Astrocyte of the cerebellum (primary cell): ENCODE measurements around the gene RUSC2.
"Not testable (repeated sequence)": the region's sequence is repeated elsewhere in the genome, so short reads cannot be mapped to it uniquely, and the experiment has no call there.

Source experiments
- DNase-seq: peaks from one replicate; pipeline ENCODE4 v3.0.0-alpha.2; 2011; ENCODE audit warnings: low read depth
- H3K4me3 ChIP-seq: 2 replicates; pipeline ENCODE4 v1.5.1; 2011; ENCODE audit warnings: mild to moderate bottlenecking, low read depth, low read length, moderate library complexity
- CTCF ChIP-seq: IDR thresholded peaks from 2 replicates; pipeline ENCODE4 v1.5.1; 2012; ENCODE audit warnings: low read length, low read depth, moderate library complexity, mild to moderate bottlenecking; ENCODE audit errors: missing control alignments
- in situ Hi-C: cut with HindIII; loops from 2 replicates; pipeline ENCODE4 v1.10.0; 2017; ENCODE audit warnings: low sequenced_read_pairs

The RUSC2 gene

GRCh38 chr9:35470340-35470739 is 19.6 kb upstream of the RUSC2 start:
- no peak for DNase-seq
- no peak overlapping the region for H3K4me3 ChIP-seq
- no peak for TF ChIP-seq CTCF
- in situ Hi-C loops = no loop called here

GRCh38 chr9:35470894-35471293 is 19.0 kb upstream of the RUSC2 start:
- DNase-seq = no peak
- TF ChIP-seq CTCF = no peak
- in situ Hi-C loops = no loop called here
- H3K4me3 ChIP-seq = no peak overlapping the region

DNA sequence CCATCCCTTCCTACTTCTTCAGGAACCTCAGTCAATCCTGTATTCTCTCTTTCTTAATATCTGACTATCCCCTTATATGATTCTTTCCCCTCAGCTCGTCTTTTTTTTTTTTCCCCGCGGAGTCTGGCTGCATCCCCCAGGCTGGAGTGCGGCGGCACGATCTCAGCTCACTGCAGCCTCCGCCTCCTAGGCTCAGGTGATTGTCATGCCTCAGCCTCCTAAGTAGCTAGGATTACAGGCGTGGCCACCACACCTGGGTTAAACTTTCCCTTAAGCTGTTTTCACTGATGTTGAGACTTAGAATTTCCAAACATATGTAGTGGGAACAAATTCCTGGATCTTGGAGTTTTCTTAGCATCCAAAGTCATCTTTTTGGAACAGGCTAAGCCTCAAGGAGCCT is 13.3 kb upstream of the RUSC2 start:
- no peak for DNase-seq
- no peak overlapping the region for H3K4me3 ChIP-seq
- in situ Hi-C loops = loop anchor here (5.0 kb wide), 1 partner anchor 76 kb away; no protein-coding TSS in a partner anchor
- TF ChIP-seq CTCF = no peak

GRCh38 chr9:35477211-35477855 is 12.6 kb upstream of the RUSC2 start:
- H3K4me3 ChIP-seq = not testable (repeated sequence)
- TF ChIP-seq CTCF = peak; percentile 82
- DNase-seq = peak; percentile 82
- in situ Hi-C loops = loop anchor here (5.0 kb wide), 1 partner anchor 75 kb away; no protein-coding TSS in a partner anchor

DNA sequence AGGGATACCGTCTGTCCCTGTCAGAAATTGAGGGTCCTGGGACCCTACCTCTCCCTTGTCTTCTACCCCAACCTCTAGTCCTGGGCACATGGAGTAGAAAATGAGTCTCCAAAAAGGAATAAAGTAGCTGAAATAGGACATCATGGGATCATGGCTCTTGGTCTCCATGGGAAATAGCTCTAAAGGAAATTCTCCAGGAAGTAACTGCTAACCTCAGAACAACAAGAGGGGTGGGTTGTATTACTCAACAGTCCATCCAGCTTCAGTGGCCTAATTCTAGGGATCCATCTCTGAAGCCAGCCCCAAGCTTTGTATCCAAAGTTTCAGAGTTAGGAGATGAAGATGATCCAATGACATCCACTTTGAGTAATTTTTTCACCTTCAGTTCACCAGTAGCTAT is 11.0 kb upstream of the RUSC2 start:
- in situ Hi-C loops = loop anchor here (5.0 kb wide), 1 partner anchor 73 kb away; no protein-coding TSS in a partner anchor
- TF ChIP-seq CTCF = no peak
- no peak for DNase-seq
- H3K4me3 ChIP-seq = no peak overlapping the region

- in situ Hi-C loops = no loop called here
- peak; percentile 70 for TF ChIP-seq CTCF
- H3K4me3 ChIP-seq = no peak overlapping the region
- DNase-seq = peak; percentile 39
Observed at GRCh38 chr9:35481347-35481975, 8.4 kb upstream of the RUSC2 start.
